ENCODE data around the gene NAPSA. TPM values are rescaled to one million over a fixed set of nuclear protein-coding genes. Genes with fewer than 3 reads are reported as not detected.
"Not testable (repeated sequence)": the region's sequence is repeated elsewhere in the genome, so short reads cannot be mapped to it uniquely, and the experiment has no call there.

NAPSA gene
- total RNA-seq: 0.27 TPM

DNA sequence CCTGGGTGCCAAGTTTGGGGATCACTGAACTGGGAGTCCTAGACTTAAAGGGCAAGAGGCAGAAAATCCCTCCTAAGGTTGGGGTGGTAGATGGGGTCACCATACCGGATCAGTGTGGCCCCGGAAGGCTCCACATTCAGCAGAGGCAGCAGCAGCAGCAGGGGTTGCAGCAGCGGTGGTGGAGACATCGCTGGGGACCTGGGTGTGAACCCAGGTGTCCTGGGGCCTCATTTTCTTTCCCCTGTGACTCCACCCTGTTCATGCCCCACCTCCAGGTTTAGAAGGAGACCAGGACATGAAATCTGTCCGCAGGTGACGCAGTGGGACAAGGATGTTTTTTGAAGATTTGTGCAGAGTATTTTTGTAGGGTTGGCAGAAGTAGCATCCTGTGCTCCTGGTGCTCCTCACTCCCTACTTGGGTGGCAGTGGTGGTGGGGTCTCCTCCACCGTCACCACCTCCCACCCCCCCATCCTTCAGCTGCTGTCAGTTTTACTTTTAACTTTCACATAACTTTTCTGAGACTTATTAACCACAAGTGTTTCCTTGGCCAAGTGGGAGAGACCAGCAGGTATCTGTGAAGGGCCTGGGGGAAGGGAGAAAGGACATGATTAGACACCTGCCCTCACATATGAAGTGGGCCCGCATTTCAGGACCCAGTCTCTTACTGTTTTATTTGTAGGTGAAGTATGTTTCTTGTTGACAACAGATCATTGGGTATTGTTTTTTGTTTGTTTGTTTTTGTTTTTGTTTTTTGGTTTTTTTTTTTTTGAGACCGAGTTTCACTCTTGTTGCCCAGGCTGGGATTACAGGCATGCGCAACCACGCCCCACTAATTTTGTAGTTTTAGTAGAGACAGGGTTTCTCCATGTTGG is at the start of gene NAPSA:
Gene NAPSA, minus strand, starts transcription at position 206 of the 873 bp plus-strand sequence. Its CDS starts 18 bp downstream, at position 188.
- DNase-seq (ENCODE audit: low read depth in 2 of 3, low spot score in 2 of 3): no peak

GRCh38 chr19:50413531-50413930 is 48.1 kb upstream of the NAPSA start:
- DNase-seq (ENCODE audit: low read depth in 2 of 3, low spot score in 2 of 3): no peak

DNA sequence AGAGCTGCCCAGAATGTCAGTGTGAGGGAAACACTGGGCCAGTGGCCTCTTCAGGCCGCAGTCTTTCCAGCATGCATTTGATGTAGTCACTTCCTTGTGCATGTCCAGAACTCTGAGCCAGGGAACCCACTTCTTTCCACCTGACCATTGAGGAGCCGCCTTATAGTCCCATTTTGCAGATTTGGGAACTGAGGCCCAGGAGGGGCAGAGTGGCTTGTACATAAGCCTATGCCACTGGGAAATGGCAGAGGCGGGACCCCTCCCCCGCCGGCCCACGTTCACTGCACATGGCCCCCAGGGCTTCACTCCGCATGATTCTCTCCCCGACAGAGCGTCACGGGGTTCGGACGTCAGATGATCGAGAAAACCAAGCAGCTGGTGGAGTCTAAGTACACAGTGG is 47.7 kb upstream of the NAPSA start:
- no peak for DNase-seq (ENCODE audit: low read depth in 2 of 3, low spot score in 2 of 3)

- no peak for DNase-seq (ENCODE audit: low read depth in 2 of 3, low spot score in 2 of 3)
Observed at GRCh38 chr19:50412419-50412818, 47.0 kb upstream of the NAPSA start.

DNA sequence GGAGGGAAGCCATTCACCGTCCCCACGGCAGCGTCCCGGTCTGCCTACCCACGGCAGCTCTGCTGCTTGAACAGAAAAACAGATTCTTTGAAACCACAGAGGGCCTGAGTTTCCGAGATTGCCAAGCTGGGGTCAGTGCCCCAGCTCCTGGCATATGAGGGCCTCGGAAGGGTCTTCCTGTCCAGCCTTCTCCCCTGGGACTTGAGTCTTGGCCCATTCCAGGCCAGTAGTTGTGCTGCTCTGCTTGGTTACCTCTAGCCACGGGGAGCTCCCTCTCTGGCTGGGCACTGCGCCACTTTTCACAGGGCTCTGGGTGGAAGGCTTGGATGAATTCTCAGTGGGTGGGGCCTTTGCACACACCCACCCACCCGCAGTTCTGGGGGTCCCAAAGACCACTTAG is 44.7 kb upstream of the NAPSA start:
- no peak for DNase-seq (ENCODE audit: low read depth in 2 of 3, low spot score in 2 of 3)

DNA sequence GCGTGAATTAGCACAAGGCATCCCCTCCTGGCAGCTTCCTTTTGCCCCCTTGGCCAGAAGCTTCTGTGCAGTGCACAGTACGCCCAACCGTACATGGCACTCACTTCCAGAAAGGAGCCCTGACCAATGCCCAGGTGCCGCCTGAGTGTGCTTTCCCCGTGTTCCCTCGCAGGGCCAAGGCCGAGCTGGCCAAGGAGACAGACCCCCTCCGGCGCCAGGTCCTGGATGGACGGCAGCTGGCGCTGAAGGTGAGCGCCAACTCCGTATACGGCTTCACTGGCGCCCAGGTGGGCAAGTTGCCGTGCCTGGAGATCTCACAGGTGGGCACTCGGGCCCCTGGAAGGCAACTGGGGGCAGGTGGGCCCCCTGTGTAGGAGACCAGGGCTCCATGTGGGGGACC is 43.9 kb upstream of the NAPSA start:
- DNase-seq (ENCODE audit: low read depth in 2 of 3, low spot score in 2 of 3): no peak

DNA sequence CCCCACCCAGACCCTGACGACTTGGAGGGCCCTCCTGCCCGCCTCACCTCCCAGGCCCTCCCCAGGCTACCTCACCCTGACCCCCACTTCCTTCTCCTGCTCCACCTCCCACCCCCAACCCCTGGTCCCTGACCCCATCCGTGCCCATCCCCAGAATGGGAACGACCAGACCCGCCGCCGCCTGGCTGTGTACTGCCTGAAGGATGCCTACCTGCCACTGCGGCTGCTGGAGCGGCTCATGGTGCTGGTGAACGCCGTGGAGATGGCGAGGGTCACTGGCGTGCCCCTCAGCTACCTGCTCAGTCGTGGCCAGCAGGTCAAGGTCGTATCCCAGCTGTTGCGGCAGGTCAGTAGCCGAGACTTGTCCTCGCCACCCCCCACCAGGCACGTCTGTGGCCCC is 41.4 kb upstream of the NAPSA start:
- no peak for DNase-seq (ENCODE audit: low read depth in 2 of 3, low spot score in 2 of 3)

DNA sequence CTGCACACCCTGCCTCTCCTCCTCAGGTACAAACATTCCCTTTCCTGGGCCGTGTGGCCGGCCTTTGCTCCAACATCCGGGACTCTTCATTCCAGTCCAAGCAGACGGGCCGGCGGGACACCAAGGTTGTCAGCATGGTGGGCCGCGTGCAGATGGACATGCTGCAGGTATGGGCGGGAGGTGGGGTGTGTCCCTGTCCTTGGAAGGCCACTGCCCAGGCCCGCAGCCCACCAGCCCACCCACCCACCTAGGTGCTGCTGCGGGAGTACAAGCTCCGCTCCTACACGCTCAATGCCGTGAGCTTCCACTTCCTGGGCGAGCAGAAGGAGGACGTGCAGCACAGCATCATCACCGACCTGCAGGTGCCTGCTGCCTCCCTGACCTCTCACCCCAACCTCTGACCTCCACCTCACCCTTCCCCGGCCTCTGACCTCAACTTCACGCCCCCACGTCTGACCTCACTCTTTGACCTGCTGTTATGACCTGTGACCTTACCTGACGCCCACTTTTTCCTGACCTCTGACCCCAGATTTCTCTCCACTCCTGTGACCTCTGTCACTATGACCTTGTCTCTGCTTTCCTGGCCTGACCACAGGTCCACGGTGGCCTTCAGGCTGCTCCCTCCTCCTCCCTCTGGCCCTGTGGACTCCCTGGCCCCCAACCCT is 40.8 kb upstream of the NAPSA start:
- no peak for DNase-seq (ENCODE audit: low read depth in 2 of 3, low spot score in 2 of 3)

GRCh38 chr19:50402544-50403301 is 37.3 kb upstream of the NAPSA start:
- no peak for DNase-seq (ENCODE audit: low read depth in 2 of 3, low spot score in 2 of 3)

DNA sequence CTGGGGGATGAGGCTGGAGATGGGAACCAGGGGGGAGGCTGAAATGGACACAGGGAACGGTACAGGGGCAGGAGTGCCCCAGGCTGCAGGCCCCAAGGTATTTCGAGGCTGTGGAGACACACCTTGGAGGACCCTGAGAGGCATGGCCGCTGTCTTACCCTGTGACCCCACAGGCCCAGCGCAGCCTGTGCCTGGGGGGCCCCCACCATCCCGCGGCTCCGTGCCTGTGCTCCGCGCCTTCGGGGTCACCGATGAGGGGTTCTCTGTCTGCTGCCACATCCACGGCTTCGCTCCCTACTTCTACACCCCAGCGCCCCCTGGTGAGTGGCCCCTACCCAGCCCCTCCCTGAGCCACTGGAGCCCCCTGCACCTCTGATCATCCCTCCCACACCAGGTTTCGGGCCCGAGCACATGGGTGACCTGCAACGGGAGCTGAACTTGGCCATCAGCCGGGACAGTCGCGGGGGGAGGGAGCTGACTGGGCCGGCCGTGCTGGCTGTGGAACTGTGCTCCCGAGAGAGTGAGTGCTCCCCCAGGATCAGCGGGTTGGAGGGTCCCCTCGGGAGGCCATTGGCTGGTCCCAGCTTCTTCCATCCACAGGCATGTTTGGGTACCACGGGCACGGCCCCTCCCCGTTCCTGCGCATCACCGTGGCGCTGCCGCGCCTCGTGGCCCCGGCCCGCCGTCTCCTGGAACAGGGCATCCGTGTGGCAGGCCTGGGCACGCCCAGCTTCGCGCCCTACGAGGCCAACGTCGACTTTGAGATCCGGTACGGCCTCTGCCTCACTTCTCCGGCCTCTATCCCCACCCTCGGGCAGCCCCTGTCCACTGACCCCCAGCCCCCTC is 36.4 kb upstream of the NAPSA start:
- no peak for DNase-seq (ENCODE audit: low read depth in 2 of 3, low spot score in 2 of 3)

GRCh38 chr19:50399368-50399745 is 33.9 kb upstream of the NAPSA start:
- no peak for DNase-seq (ENCODE audit: low read depth in 2 of 3, low spot score in 2 of 3)

GRCh38 chr19:50398675-50399367 is 33.4 kb upstream of the NAPSA start:
- DNase-seq (ENCODE audit: low read depth in 2 of 3, low spot score in 2 of 3): no peak

DNA sequence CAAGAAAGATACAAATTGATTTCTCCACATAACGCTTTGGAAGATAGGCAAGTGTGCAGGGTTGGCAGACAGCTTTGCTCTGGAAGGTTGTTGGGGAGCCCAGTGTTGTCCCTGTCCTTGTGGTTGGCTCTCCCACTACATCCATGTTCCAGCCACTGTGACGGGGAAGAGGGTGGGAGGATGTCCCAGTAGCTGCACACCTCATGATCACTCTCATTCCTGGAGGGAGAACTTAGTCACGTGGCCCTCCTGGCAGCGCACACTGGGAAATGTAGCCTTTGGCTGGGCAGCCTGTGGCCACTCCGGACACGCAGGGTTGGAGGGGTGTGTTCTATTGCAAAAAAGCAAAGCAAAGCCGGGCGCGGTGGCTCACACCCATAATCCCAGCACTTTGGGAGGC is 28.6 kb upstream of the NAPSA start:
- DNase-seq (ENCODE audit: low read depth in 2 of 3, low spot score in 2 of 3): no peak

- no peak for DNase-seq (ENCODE audit: low read depth in 2 of 3, low spot score in 2 of 3)
Observed at GRCh38 chr19:50393589-50393988, 28.1 kb upstream of the NAPSA start.

DNA sequence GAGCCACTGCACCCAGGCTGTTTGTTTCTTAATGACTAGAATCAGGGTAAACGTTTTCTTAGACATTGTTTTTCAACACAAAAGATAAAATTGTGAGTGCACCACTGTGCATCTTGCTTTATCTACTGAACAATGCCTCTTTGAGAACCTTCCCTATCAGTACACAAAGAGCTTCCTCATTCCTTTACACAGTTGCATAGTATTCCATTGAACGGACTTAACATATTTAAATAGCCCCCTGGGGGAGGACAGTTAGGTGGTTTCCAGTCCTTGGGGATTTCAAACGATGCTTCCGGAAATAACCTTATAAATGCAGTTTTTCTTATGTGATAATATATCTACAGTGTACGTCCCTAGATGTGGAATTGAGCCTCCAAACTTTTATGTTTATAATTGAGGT is 27.3 kb upstream of the NAPSA start:
- no peak for DNase-seq (ENCODE audit: low read depth in 2 of 3, low spot score in 2 of 3)

DNA sequence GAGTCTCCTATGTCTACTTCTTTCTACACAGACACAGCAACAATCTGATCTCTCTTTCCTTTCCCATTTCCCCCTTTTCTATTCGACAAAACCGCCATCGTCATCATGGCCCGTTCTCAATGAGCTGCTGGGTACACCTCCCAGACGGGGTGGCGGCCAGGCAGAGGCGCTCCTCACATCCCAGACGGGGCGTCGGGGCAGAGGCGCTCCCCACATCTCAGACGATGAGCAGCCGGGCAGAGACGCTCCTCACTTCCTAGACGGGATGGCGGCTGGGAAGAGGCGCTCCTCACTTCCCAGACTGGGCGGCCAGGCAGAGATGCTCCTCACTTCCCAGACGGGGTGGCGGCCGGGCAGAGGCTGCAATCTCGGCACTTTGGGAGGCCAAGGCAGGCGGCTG is 25.5 kb upstream of the NAPSA start:
- DNase-seq (ENCODE audit: low read depth in 2 of 3, low spot score in 2 of 3): not testable (repeated sequence)

GRCh38 chr19:50390295-50390694 is 24.9 kb upstream of the NAPSA start:
- DNase-seq (ENCODE audit: low read depth in 2 of 3, low spot score in 2 of 3): not testable (repeated sequence)

GRCh38 chr19:50387868-50388245 is 22.4 kb upstream of the NAPSA start:
- no peak for DNase-seq (ENCODE audit: low read depth in 2 of 3, low spot score in 2 of 3)

GRCh38 chr19:50387176-50387867 is 21.9 kb upstream of the NAPSA start:
- no peak for DNase-seq (ENCODE audit: low read depth in 2 of 3, low spot score in 2 of 3)

Data from hematopoietic multipotent progenitor cell (in vitro differentiated cells).